Measurements from ENCODE around the gene MOB1B.
A peak's percentile ranks its signal among the peaks of the same experiment; 100 is the strongest.
"Not testable (repeated sequence)": the region's sequence is repeated elsewhere in the genome, so short reads cannot be mapped to it uniquely, and the experiment has no call there.

Gene MOB1B

DNA sequence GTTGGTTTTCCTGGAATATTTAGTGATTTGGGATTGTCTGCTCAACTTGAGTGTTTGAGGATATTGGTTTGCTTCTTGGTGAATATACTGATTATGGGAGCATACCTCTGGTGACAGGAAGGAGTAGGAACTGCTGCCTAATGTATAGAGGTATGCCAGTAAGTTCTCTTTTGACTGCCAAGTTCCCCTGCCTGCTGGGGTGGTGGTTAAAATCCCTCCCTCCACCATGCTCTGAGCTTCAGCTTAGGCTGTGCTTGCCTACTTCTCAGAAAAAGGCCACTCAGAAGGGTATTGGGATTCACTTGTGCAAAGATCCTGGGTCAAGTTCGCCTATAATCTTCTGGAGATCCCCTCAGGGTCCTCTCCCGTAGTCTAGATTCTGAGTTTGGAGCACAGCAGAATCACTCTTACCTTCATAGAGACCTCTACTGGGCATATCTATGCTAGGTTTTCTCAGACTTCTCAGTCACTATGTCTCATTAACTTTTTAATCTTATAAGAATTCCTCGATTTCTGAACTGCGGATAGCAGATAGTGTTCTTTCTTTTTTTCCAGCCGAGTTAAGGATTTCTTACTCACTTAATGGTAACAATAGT is 46.6 kb downstream of the MOB1B start:
- DNase-seq (ENCODE audit: low spot score) (no peak), FAIRE-seq (no peak)

DNA sequence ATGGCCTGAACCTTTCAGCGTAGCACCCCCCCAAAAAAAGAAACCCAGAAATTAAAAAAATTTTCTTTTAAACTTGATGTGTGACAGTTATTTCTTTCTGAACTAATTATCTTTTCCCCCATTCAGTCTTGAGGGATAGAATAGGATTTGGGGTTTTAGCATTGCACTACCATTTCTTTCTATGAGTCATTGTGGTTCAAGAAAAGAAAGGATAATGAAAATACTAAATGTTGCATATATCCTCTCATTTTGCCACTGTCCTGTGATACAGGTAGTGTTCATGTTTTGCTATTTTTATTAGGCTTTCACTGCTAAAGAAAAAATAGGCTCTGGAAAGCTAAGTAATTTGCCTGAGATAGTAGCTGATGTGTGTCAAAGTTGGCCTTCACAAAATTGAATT is 51.9 kb downstream of the MOB1B start:
- DNase-seq (ENCODE audit: low spot score) = no peak
- no peak for FAIRE-seq

DNA sequence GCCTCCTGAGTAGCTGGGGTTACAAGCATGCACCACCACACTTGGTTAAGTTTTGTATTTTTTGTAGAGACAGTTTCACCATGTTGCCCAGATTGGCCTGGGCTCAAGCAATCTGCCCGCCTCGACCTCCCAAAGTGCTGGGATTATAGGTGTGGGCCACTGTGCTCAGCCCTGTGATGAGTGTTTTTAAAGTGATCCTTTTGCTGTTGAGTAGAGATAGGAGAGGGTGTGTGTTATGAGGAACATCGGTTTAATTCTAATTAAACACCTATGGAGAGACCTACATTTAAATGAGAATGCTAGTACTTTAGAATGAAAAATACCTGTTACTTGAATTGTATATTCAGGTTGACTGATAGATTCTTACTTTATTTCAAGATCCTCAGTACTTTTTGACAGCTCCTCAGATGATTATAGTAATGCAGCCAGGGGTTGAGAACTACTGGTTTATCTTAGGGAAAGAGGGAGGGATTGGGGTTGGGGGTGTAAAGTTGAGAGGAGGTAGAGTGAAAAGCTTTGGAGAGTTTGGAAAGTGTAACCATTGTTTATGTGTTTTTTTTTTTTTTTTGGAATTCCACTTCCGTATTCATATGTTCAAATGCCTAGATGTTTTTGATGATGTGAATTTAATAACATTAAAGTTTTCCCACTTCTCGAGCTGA is 54.5 kb downstream of the MOB1B start:
- no peak for DNase-seq (ENCODE audit: low spot score)
- FAIRE-seq = no peak

DNA sequence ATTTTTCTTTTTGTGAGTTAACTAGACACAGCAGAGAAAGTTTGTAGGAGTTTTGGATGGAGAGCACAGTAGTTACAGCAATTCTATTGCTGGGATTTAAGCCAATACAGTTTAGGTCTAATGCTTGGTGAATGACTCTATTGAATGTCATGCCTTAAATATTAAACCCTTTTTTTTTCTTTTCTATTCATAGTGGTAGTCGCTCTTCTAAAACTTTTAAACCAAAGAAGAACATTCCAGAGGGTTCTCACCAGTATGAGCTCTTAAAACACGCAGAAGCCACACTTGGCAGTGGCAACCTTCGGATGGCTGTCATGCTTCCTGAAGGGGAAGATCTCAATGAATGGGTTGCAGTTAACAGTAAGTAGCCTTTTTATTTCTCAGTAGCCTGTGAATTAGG is 56.5 kb downstream of the MOB1B start:
- no peak for DNase-seq (ENCODE audit: low spot score)
- no peak for FAIRE-seq

DNA sequence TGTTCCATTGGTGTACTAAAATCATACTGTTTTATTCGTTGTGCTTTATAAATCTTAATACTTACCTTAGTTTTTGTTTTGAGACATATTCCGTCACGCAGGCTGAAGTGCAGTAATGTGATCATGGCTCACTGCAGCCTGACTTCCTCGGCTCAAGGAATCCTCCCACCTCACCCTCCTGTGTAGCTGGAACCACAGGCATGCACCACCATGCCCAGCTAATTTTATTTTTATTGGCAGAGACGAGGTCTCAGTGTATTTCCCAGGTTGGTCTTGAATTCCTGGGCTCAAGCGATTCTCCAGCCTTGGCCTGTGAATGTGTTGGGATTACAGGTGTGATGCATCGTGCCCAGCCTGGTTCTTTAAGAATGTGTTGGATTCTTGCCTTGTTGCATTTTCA is 66.9 kb downstream of the MOB1B start:
- DNase-seq (ENCODE audit: low spot score) (no peak), FAIRE-seq (no peak)

DNA sequence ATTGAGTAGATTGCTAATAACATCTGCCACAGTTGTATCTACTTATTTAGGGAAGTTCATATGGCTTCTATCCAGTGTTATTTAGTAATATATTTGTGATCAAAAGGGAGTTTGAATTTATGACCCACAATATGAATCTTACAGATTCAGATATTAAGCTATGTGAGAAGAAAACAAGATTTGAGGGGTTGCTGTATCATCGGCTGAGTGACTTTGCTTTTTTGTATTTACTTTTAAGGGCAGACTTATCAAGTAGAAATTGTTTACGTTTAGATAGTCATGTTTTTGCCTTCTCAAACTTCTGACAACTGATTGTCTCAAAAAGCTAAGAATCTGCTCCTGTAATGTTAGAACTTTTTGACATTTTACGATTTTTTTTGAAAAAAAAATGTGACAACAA is 74.1 kb downstream of the MOB1B start:
- FAIRE-seq = no peak
- DNase-seq (ENCODE audit: low spot score) = no peak

DNA sequence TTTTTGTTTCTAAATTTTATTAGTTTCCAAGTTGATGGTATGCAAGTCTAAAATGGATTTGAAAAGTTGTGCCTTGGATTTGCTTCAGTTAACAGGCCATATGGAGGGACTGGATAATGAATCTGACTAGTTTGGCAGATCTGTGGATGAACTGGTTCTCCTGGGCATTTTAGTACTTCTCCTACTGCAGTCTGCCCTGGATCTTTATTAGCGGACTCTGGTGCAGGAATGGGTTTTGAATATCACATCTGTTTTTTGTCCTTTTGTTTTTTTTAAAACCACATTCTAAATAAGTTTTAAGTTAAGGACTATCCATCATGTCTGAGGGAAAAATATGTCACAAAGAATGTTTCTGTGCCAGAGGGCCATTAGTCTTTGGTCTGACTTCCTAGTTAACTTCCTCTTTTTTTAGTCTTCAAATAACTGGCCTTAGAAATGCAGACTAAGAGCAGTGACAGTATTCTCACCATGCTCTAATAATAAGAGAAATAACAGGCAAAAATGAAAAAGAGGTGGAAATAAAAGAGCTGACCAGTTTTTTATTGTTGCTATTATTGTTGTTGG is 77.4 kb downstream of the MOB1B start:
- FAIRE-seq (no peak), DNase-seq (ENCODE audit: low spot score) (no peak)

DNA sequence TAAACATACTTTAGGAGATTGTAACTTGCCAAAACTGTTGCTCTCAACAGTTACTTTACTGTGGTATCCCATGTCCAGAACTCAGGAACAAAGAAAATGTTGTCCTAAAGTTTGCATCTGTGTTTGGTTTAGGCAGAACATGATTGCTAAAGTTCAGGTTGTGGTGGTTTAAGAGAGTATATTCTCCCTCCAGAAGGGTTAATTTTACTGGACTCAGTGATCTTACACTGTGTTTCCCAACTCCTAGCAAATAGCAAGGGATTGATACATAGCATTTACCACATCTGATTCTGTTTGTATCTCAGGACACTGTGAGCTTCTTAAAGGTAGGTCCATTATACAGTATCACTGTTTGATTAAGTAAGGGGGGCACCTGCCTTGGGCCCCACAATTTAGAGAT is 78.0 kb downstream of the MOB1B start:
- DNase-seq (ENCODE audit: low spot score) (no peak), FAIRE-seq (no peak)

DNA sequence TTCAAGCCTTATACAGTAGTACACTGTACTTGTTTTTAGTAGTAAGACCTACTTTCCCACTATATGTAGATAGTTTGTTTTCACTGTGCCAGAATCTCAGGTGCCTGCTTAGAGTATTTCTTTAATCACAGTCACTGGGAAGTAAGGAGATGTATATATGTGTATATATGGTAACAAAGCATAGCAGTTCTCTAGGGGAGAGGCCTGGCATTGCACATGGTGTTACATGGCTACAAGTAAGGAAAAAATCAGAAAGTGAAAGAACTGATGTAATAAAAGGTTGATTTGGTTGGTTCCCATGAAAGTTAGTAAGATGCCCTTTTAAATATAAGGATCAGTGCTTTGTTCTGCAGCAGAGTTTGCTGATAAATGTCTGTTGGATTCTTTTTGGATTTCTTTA is 81.9 kb downstream of the MOB1B start:
- DNase-seq (ENCODE audit: low spot score) = no peak
- FAIRE-seq = no peak

DNA sequence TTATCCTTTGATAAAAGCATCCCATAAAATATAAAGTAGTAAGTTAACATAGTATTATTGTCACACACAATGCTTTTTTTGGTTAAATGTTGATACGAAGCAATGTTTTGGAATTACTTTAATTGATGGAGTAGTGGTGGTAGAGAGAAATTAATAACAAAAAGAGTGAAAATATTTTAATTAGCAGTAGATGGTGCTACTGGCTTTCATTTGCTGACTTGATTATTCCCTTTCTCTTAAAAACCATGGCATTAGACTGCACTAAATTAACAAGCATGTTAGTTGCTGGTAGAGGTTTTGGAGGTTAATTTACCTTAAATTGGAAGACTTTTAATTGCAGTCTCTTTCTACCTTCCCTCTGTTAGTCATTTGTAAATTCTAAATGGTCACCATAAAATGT is 82.4 kb downstream of the MOB1B start:
- FAIRE-seq = no peak

GRCh38 chr4:70991596-70991995 is 89.4 kb downstream of the MOB1B start:
- FAIRE-seq (no peak), DNase-seq (ENCODE audit: low spot score) (no peak)

More for the DNA sequence above, 82.4 kb downstream of the MOB1B start:
- DNase-seq (ENCODE audit: low spot score) = no peak

DNA sequence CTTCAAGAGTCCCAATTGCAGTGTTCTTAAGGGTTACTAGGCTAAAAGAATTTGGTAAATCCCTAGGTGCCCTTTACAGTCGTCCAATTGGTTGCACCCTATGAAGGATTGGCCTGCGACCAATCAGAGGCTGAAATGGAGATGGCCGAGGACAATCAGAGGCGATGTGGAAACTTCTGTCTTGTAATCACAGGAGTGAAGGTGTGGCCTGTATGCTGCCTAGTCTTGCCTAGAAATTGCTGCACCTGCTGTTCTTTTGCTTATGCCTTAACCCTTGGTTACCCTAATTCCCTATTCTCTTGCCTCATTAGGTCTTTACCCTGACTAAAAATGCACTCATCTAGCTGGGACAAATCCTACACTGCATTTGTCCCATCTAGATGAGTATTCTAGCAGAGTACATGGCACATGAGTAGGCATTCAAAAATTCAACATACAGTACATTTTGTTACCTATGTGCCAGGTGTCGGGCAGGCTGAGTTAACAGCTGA is 90.3 kb downstream of the MOB1B start:
- DNase-seq (ENCODE audit: low spot score) = no peak
- FAIRE-seq = no peak

DNA sequence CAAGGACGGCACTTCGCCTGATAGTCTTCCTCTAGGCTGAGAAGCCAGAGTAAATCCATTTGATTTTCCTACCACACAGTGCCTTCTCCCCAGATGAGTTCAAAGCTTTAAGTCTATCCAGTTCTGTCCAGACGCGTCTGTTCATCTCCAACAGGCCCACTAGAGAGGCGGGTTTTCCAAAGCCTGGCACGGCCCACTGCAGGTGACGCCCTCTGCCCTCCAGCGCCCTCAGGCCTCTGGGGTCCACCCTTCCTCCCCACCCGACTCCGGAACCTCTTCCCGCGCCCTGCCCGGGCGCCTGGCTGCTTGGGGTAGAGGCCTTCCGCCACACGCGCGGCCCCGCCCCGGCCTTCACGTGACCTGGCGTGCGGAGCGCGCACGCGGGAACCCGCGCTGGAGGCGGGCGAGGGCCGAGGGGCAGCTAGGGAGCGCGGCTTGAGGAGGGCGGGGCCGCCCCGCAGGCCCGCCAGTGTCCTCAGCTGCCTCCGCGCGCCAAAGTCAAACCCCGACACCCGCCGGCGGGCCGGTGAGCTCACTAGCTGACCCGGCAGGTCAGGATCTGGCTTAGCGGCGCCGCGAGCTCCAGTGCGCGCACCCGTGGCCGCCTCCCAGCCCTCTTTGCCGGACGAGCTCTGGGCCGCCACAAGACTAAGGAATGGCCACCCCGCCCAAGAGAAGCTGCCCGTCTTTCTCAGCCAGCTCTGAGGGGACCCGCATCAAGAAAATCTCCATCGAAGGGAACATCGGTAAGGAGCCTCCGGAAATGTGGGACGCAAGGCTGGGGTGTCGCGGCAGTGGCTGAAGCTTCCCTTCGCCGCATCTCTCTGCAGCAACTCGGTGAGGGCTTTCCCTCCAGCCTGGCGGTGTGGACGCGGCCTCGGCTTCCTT is 91.3 kb downstream of the MOB1B start, which contains the start of gene DCK:
TSS of gene DCK (plus strand) at position 469 of the 888 bp plus-strand sequence. CDS start at position 656, 187 bp downstream.
- DNase-seq (ENCODE audit: low spot score) (peak; percentile 81), FAIRE-seq (no peak)

DNA sequence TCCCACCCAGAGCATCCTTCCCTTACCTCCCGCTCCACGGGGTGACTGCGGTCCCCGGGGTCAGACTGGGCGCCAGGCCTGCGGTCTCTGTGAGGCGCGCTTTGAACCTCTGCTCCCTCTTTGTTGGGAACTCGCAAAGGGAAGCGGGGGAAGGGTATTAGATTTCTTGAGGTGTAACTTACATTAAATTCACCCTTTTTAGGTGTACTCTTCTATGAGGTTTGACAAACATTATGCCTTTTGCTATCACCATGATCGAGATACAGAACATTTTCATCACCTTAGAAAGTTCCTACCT is 91.8 kb downstream of the MOB1B start:
- FAIRE-seq (no peak), DNase-seq (ENCODE audit: low spot score) (no peak)

- DNase-seq (ENCODE audit: low spot score) (no peak), FAIRE-seq (no peak)
These were observed 92.4 kb downstream of the MOB1B start for GRCh38 chr4:70994387-70995099.

DNA sequence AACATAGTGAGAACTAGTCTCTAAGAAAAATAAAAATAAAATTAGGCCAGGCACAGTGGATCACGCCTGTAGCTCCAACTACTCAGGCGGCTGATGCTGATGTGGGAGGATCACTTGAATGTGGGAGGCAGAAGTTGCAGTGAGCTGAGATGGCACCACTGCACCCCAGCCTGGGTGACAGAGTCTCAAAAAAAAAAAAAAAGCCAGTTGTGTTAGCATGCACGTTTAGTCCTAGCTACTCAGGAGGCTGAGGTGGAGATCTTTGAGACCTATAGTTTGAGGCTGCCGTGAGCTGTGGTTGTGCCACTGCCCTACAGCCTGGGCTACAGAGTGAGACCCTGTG is 93.8 kb downstream of the MOB1B start:
- no peak for FAIRE-seq
- DNase-seq (ENCODE audit: low spot score) = no peak

DNA sequence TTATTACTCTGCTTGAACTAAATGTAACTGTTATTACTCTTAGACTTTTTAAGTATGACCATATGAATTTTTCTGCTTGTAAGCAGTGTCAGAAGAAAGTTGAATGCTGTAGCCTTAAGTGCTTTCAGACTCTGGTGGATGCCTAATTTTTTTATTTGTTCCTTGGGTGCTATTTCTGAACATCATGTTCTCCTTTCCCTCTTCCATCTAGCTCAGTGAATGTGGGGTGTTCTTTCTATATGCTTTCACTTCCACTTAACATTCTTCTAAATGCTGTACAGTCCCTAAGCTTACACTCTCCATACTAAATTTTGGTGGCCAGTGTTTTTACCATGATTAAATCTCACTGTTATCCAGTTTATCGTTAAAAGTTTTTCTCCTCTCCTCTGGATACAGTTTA is 94.9 kb downstream of the MOB1B start:
- DNase-seq (ENCODE audit: low spot score) = no peak
- no peak for FAIRE-seq

- DNase-seq (ENCODE audit: low spot score) (no peak), FAIRE-seq (no peak)
These were observed 95.4 kb downstream of the MOB1B start for GRCh38 chr4:70997546-70997945.

DNA sequence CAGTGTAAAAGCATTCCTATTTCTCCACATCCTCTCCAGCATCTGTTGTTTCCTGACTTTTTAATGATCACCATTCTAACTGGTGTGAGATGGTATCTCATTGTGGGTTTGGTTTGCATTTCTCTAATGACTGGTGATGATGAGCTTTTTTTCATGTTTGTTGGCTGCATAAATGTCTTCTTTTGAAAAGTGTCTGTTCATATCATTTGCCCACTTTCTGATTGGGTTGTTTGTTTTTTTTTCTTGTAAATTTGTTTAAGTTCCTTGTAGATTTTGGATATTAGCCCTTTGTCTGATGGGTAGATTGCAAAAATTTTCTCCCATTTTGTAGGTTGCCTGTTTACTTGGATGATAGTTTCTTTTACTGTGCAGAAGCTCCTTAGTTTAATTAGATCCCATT is 97.5 kb downstream of the MOB1B start:
- not testable (repeated sequence) for FAIRE-seq

DNA sequence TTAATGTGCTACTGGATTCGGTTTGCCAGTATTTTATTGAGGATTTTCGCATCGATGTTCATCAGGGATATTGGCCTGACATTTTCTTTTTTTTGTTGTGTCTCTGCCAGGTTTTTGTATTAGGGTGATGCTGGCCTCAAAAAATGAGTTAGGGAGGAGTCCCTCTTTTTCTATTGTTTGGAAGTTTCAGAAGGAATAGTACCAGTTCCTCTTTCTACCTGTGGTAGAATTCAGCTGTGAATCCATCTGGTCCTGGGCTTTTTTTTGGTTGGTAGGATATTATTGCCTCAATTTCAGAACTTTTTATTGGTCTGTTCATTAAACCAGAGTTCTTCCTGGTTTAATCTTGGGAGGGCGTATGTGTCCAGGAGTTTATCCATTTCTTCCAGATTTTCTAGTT is 99.2 kb downstream of the MOB1B start:
- not testable (repeated sequence) for FAIRE-seq; DNase-seq (ENCODE audit: low spot score)

More for the DNA sequence above, 97.5 kb downstream of the MOB1B start:
- not testable (repeated sequence) for DNase-seq (ENCODE audit: low spot score)

DNA sequence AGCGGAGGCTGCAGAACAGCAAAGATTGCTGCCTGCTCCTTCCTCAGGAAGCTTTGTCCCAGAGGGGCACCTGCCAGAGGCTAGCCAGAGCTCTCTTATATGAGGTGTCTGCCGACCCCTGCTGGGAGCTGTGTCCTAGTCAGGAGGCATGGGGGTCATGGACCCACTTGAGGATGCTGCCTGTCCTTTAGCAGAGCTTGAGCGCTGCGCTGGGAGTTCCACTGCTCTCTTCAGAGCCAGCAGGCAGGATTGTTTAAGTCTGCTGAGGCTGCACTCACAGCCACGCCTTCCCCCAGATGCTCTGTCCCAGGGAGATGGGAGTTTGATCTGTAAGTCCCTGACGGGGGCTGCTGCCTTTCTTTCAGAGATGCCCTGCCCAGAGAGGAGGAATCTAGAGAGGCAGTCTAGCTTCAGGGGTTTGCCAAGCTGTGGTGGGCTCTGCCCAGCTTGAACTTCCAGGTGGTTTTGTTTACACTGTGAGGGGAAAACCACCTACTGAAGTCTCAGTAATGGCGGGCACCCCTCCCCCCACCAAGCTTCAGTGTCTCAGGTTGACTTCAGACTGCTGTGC is 102.2 kb downstream of the MOB1B start:
- no peak for DNase-seq (ENCODE audit: low spot score)
- no peak for FAIRE-seq
